ENCODE data around the gene SPTLC3.

- no peak for TF ChIP-seq CTCF (IDR thresholded peaks at IDR 0.05)
- no peak for TF ChIP-seq POLR2A (IDR thresholded peaks at IDR 0.05)
- no peak for TF ChIP-seq POLR2AphosphoS5 (IDR thresholded peaks at IDR 0.05)
Measured at GRCh38 chr20:13180986-13181889, 172.5 kb downstream of the SPTLC3 start.

Measured in prostate gland (tissue), 2 donors.